HG03520 (cell line): ENCODE measurements around the gene DNAJB7.
A peak's percentile ranks its signal among the peaks of the same experiment; 100 is the strongest.
"Not testable (repeated sequence)": the region's sequence is repeated elsewhere in the genome, so short reads cannot be mapped to it uniquely, and the experiment has no call there.

Source experiments
- ATAC-seq: cut with Tn5 transposase; IDR thresholded peaks from one replicate; pipeline ENCODE4 v1.9.1; 2021; ENCODE audit warnings: mild to moderate bottlenecking, moderate library complexity; ENCODE audit not compliant: unreplicated experiment

Gene DNAJB7

GRCh38 chr22:40845816-40846215, 16.1 kb downstream of the DNAJB7 start:
- ATAC-seq, result not testable (repeated sequence)

- ATAC-seq, result no peak
These were observed 17.0 kb downstream of the DNAJB7 start for GRCh38 chr22:40844951-40845350.

- no peak for ATAC-seq
These were observed 23.4 kb downstream of the DNAJB7 start for GRCh38 chr22:40838486-40838885.

- ATAC-seq, result no peak
These were observed 27.3 kb downstream of the DNAJB7 start for GRCh38 chr22:40834619-40835018.

GRCh38 chr22:40829131-40829530, 32.8 kb downstream of the DNAJB7 start:
- ATAC-seq, result no peak

- no peak for ATAC-seq
These were observed 34.8 kb downstream of the DNAJB7 start for GRCh38 chr22:40826984-40827741.

- ATAC-seq, result not testable (repeated sequence)
These were observed 35.6 kb downstream of the DNAJB7 start for GRCh38 chr22:40826292-40826691.

- ATAC-seq, result no peak
These were observed 38.5 kb downstream of the DNAJB7 start for GRCh38 chr22:40823426-40823825.

GRCh38 chr22:40819599-40820140, 42.2 kb downstream of the DNAJB7 start:
- ATAC-seq, result no peak

GRCh38 chr22:40818747-40819598, 42.9 kb downstream of the DNAJB7 start, which contains the start of gene SLC25A17:
Gene SLC25A17, minus strand, starts transcription at chr22:40819346. Its CDS starts 98 bp downstream, at chr22:40819248.
- peak; percentile 45 for ATAC-seq

GRCh38 chr22:40818192-40818746, 43.6 kb downstream of the DNAJB7 start:
- ATAC-seq, result no peak

- no peak for ATAC-seq
These were observed 44.2 kb downstream of the DNAJB7 start for GRCh38 chr22:40817737-40818136.

GRCh38 chr22:40813912-40814315, 48.0 kb downstream of the DNAJB7 start:
- ATAC-seq, result no peak
